CD4-positive, alpha-beta T cell treated with Interleukin-2 at 100 ng/mL for 4 hours (primary cell): ENCODE measurements around the gene UQCR10.

Source experiments
- DNase-seq: peaks from one replicate; pipeline ENCODE4 v3.0.0-alpha.2; 2020; ENCODE audit warnings: low spot score

Gene UQCR10

DNA sequence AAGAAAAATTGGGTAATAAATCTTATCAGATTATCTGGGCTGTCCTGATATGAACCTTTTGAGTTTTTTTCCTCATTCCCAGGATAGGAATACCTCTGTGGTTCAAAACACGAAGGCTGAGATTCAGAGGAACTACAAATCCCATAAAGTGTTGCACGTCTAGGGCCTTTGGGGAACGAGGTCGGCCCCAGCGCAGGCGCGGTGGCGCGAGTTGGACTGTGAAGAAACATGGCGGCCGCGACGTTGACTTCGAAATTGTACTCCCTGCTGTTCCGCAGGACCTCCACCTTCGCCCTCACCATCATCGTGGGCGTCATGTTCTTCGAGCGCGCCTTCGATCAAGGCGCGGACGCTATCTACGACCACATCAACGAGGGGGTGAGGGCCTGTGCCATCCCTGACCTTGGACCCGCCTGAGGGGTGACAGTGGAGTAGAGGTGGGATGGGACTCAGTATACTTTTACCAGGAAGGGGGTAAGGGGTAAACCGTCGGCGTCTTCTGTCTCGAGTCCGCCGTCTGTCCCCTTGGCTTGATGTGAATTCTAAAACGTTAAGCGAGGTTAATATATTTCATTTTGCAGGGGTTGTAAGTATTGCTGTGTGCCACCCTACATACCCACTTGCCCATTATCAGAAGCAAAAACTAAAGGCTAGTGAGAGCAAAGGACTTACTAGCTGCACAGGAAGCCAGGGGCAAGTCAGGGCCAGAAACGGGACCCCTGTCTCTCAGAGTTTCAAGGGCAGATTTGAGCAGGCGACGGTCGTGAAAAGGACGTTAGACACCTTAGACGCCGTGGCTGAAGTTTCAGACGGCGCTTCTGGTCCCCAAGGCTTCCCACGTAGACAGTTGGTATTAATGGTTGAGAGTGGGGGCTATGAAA lies at the start of gene UQCR10:
Gene UQCR10 (plus strand): TSS at position 199 of the 881 bp plus-strand sequence. CDS start 30 bp downstream, at position 229.
- peak; percentile 92 for DNase-seq

DNA sequence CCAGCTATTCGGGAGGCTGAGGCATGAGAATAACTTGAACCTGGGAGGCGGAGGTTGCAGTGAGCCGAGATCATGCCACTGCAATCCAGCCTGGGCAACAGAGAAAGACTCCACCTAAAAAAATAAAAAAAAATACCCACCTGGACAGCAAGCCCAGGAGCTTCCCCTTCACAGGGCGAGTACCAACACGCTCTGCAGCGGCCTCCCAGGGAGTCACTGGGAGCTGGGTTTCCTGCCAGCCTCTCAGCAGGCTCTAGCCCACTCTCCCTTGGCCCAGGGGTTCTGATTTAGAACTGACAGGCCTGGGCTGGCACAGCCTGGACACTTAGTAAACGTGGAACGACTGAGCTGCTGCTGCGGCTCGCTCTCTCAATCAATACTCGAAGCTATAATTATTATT lies 49.4 kb upstream of the UQCR10 start:
- no peak for DNase-seq

DNA sequence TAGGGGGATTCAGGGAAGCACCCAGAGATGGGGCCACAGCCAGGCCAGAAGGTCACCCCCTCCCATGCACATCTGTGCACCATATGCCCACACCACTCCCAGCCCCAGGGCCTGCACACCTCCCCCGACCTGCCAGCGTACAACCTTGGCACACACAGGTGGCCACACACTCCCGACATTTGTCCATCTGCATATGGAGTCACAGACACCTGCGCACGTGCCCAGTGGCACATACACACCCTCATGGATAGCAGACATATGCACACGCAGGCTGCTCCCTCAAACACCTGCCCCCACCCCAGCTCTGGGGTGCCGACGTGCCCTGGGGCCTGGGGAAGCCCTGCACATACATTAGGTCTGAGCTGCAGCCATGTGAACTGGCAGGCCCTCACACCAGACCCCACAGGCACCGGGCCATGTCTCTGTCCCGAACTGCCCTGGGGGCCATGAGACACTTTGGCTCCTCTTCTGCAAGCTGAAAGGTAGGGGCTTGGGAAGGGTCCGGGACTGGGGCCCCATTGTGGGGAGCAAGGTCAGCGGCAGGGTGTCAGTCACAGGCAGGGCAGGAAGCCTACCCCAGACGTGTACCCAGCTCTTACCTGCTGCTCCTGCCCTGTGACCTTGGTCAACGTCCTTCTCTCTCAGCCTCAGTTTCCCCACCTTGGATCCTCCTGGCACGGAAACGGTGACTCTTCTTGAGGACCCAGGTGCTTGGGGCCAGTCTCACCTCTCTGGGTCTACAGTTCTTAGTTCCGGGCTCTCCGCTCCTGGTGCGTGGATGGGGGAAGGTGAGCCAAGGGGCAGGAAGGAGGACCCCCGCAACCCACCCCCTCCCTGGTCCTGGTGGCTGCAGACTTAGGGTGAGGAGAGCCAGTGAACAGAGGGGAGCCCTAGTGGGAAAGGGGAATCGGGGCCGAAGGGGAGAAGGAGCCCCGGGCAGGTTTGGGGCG lies 47.9 kb upstream of the UQCR10 start:
- DNase-seq, result no peak

DNA sequence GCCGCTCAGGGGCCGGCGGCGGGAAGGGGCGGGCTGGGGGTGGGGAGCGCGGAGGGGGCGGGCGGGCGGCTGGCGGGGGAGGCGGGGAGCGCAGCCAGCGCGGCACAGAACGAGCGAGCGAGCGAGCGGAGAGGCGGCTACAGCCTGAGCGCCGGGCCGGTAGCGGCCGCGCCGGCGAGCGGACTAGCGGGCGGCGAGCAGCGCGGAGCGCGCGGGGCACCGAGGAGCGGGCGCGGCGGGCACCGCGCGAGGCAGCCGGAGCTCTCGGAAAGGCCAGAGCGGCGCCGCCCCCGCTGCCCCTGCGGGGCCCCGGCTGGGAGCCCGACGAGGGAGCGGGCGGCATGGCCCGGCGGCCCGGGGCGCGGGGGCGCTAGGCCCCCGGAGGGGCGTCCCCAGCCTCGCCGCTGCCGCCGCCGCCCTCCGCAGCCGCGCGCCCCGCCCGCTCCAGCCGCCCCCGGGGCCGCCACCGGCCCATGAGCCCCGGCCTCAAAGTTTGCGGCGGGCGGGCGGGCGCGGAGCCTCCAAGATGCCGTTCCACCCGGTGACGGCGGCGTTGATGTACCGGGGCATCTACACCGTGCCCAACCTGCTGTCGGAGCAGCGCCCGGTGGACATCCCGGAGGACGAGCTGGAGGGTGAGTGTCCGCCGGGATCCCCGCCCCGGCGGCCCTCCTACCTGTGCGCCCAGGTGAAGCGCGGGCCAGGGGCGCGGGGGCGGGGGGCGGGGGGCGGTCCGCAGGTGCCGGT lies 47.1 kb upstream of the UQCR10 start, which contains the start of gene CABP7:
Gene CABP7 (plus strand): TSS at position 105 of the 747 bp plus-strand sequence. CDS start 422 bp downstream, at position 527.
- no peak for DNase-seq

DNA sequence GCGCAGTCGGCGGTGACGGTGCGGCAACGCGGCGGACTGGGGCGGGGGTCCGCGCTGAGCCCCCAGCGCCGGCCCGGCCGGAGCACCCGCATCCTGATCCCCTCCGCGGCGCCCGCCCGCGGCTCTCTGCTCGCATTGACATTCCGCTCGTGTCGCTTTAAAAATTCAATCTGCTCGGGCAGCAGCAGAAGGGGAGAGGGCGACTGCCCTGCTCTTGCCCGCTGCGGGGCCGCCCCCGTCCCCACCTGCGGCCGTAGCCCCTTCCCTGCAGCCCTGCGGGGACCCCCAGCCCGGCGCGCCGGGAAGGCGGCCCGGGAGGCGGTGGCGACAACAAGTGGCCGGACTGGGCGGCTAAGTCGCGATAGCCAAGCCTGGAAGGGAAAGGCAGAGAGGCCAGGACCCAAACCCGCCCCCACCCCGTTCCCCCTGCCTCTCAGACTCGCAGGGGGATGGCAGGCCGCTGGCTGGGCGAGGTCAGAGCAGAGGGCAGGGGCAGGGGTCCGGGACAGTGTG lies 46.3 kb upstream of the UQCR10 start:
- no peak for DNase-seq

DNA sequence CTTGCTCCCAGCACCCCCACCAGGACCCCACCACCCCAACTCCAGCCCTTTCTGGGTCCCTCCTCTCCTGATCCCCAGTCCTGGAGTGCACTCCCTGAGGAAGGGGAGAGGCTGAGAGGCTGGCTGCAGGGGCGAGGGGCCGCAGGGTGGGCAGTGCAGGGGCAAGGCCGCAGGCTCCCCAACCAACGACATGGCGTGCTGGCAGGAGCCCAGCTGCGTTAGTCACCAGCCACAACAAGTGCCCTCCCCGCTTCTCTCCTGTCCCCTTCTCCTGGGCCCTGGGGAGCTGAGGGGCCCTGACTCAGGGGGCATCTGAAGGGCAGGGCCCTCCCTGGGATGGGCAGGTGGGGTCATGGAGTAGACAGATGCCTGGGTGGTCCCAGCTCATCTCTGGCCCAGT lies 45.0 kb upstream of the UQCR10 start:
- no peak for DNase-seq

DNA sequence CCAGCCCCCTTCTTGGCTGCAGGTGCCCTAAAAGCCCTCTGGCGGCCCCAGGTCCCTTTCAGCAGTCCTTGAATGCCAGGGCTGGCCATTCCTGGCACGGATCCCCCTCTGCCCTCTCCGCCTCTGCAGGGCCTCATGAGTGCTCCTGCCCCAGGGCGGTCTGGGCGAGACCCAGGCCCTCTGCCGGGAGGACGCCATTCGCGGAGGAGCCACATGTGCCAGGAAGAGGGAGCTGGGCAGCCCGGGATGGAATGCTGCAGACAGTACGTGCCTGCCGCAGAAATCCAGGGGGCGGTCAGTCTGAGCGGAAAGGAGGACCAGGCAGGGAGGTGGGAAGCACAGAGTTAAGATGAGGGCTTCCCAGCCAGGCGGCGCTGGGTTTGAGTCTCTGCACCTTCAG lies 44.6 kb upstream of the UQCR10 start:
- DNase-seq, result no peak

DNA sequence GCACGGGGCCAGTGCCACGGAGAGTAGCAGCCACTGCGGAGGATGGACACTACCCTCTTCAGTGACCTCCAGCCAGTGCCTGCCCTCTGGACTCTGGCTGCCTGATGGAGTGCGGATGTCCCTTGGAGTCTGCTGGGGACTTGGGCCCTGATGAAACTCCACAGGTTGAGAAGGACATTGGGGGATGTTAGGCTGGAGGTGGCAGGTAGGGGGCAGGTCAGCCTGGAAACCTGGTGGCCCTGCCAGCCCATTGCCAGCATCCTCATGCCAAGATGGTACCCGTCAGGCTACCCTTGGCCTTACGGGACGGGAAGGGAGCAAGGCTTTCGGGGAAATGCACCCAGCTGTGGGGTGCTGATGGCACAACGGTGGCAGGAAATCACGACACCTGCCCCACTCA lies 43.4 kb upstream of the UQCR10 start:
- DNase-seq, result no peak

DNA sequence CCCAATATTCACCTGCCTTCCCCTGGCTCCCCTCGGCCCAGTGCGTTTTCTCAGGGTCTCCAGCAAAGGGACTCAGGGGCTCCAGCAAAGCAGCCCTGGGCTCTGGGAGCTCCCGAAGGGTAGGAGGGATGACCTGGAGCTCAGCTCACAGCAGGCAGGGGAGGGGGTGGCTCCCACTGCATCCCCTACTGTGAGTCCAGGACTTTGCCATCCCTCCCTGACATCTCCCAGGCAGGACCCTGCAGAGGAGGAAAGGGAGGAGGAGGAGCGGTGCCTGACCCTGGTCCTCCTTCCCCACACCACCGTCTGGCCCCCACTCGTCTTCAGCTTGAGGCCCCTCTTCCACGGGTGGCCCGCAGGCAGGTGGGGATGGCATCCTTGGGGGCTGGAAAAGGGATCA lies 42.3 kb upstream of the UQCR10 start:
- no peak for DNase-seq

DNA sequence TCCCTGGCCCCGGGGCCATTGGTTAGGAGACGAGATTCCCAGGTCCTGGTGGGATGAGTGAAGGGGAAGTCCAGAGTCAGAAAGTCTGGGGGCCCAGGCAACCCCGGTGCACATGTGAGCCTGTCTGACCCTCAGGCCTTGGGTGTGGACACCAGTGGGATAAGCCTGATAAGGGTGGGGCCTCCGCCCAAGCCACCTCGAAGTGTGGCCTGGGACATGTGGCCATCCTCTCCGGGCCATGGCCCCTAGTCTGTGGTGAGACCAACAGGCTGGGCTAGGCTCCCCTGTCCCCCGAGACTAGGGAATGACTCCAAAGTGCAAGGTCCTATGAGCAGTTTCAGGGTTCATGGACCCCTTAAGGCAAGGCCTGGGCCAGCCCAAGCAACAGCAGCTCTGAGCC lies 41.1 kb upstream of the UQCR10 start:
- no peak for DNase-seq

DNA sequence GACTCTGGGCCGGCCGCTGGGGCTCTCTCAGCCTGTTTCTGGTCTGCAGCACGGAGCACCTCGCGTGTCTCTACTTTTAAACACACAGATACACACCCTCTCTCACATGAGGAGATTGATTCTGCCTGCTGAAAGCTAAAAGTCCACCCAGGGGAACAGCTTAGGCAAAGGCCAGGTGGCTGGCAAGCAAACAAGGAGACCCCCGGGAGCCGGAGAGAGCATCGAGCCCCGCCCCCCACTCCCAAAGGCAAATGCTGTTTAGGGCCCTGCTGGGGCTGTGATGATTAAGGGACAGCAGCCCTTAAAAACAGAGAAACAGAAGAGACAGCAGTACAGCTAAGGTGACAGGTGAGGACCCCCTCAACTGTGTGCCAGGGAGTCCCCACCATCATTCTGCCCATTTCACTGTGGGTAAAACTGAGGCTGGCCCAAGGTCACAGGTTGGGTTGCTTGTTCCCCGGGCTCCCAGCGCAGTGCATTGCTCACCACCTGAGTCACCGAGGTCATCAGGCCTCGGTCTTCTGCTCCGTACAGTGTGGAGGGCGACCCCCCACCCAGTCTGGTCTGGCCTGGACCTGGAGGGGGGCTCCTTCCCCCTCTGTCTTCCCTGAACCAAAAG lies 40.5 kb upstream of the UQCR10 start:
- DNase-seq, result no peak

DNA sequence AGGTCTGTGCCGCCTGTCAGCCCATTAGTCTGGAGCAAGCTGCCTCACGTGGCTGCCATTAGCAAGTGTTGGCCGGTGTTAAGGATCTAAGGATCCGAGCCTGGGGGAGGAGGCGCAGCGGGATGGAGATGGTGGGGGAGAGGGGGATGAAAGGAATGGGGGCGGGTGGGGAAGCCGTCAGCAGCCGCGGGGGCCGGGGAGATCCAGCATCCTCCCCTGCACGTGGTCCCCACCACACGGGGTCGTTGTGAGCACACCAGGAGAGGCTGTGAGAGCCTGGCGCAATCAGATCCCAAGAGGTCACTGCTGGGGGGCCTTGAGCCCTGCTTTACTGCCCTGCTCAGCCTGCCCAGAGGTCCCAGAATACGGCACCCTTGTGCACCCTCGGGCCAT lies 40.0 kb upstream of the UQCR10 start:
- no peak for DNase-seq

DNA sequence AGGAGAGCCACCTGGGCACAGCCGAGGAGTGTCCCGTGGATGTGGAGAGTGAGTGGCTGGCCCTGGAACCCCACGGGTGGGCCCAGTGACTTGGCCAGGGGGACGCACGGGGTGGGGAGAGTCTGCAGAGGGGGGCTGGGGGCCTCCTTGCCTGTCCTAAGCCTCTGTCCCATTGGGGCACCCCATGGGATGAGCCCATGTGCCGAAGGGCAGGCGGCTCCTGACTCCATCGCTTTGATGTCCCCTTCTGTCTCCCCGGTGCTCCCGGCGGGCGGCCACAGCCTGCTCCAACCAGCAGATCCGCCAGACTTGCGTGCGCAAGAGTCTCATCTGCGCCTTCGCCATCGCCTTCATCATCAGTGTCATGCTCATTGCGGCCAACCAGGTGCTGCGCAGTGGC lies 38.0 kb upstream of the UQCR10 start:
- no peak for DNase-seq

DNA sequence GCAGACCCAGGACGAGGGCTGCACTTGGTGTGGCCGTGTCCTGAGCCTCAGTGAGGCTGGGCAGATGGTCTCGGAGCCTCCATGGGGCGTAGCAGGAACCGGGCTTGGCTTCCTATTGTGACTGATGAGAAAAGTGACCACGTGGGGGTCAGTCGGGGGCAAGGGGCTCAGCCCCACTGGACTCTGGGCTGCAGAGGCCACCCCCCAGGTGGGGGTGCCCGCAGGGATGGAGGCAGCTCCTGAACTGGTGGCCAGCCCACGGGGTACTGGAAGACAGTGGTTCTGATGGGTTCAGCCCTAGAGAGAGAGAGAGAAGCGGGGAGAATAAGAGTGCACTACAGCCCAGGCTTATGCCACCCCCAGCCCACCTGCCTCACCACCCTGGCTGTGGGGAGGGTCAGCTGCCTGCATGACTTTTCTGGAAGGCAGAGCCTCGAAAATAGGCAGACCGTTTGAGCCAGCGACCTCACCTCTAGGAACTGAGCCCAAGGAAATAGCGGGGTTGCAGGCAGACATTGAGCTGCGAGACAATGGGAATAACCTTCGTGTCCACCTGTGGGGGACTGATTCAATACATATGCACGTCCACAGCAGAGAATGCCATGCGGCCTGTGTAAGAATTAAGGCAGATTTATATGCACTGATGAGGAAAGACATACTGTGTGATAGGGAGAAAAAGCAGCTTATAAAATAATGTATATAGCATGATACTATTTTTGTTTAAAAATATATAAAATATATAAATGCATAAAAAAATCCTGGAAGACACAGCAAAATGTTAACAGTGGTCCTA lies 35.9 kb upstream of the UQCR10 start:
- no peak for DNase-seq

DNA sequence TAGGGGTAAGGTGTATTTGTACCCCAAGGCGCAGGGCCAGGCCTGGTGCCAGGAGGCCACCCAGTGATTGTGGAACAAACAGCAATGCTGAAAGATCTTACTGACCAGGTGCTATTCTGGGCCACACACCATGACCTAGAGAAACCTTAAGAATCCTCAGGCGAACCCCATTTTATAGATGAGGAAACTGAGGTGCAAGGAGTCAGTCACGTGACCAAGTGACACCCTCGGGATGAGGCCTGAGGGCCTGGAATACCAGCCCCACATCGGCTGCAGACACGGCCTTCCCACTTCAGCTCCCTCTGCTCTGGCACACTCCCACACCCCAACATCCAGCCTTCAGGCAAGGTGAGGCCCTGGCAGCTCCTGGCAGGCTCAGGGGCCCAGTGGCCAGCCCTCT lies 34.3 kb upstream of the UQCR10 start:
- no peak for DNase-seq

DNA sequence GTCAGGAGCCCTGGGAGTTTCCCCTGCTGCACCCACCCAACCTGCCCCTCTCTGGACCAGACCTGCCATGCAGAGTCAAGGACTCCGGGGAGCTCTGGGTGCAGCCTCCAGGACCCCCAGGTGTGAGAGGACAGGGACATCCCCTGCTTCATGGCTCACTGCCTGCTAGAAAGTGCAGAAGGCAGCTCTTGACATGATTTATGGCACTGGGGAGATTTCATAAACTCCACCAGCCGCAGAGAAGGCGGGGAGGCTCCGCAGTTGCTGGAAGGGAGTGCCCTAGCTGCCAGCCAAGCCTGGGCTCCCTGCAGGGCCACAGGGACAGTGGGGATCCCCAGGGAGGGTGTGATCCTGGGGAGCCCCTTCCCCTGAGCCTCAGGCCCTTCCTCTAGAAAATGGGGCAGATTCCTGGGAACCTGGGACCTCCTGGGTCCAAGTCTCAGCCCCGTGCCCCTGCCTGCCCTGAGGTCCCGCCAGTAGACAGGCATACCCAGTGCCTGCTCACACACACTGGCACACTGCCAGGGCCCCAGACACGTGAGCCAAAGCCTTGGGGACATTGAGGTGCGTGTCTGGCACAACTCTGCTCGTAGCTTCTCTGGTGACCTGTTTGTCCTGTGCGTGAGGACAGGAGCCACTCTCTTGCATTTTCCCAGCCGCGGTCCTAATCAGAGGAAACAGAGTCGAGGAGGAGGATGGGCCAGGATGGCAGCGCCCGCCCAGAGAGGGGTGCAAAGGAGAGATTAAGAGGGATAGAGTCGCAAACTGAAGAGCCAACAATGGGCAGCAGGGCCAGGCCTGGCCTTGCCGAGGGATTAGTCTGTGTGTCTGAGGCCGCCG lies 33.6 kb upstream of the UQCR10 start:
- no peak for DNase-seq

DNA sequence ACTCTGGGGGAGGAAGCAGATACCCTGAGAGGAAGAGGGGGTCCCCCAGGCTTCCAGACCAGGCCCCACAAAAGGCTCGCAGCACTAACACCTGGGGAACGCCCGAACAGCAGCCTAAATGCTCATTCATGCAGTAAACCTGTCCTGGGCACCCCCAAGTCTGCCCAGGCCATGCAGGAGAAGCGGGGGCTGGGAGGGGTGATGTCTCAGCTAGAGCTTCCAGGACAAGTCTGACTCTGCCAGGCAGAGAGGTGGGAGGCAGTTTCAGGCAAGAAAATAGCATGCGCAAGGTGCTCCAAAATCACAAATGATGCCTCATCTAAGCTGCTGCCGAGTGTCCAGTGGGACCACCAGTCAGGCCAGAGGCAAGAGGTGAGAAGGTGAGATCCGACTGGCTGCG lies 32.8 kb upstream of the UQCR10 start:
- DNase-seq, result no peak

DNA sequence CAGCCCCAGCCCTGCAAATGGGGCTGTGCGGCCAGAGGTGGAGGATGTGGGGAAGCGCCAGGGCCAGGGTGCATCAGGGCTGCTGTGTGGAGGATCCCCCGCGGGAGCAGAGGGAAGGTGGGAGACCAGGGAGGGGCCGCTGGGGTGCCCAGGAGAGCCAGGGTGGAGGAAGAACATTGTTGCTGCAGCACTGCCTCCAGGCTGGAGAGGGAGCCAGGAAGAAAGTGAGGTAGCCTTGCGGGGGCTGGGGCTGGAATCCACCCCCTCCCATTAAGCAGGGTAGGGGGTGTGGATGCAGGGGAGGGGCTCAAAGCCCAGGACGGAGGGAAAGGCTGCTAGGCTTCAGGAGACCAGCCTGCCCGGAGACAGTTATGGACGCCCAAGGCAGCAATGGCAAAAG lies 32.3 kb upstream of the UQCR10 start:
- DNase-seq, result no peak

DNA sequence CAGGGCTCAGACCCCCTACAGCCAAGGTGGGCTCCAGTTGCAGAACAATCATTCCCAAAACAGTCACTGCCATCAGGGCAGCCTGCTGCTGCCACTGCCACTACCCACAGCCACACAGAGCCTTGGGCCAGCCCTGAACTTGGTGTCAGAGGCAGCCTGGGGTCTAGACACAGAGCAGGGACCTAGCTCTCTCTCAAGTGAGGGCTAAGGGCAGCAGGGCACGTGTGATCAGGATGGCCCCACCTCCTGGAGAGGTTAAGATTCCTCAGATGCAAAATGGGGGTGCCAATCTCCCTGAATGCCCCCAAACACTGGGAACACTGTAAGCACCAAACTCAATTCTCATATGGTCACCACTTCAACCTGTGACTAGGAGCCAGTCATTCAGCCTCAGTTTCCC lies 31.8 kb upstream of the UQCR10 start:
- no peak for DNase-seq
